Activated CD4-positive, alpha-beta memory T cell treated with anti-CD3 and anti-CD28 coated beads for 36 hours (primary cell): Measurements from ENCODE around the gene SH3GLB2. TPM values are rescaled to one million over a fixed set of nuclear protein-coding genes. Genes with fewer than 3 reads are reported as not detected.

Experiments used
- CTCF ChIA-PET: fragments of 350-600 bp; sonication (Branson Sonifier 250); formaldehyde crosslinking; loops from one replicate; lab custom pipeline; 2021; ENCODE audit warnings: antibody characterized with exemption, inconsistent platforms; lab: Charles Lee
- POLR2A ChIA-PET: fragments of 350-600 bp; sonication (Branson Sonifier 250); formaldehyde crosslinking; loops from one replicate; lab custom pipeline; 2021; ENCODE audit warnings: antibody characterized with exemption; lab: Charles Lee
- DNase-seq: peaks from one replicate; pipeline ENCODE4 v3.0.0-alpha.2; 2020
- H3K27ac Mint-ChIP-seq: one replicate; pipeline ENCODE4 v1.8.0; 2021; ENCODE audit warnings: mixed read lengths
- H3K27me3 Mint-ChIP-seq: one replicate; pipeline ENCODE4 v1.8.0; 2021; ENCODE audit warnings: mixed read lengths
- H3K36me3 Mint-ChIP-seq: one replicate; pipeline ENCODE4 v1.8.0; 2021; ENCODE audit warnings: mixed read lengths
- H3K4me1 Mint-ChIP-seq: one replicate; pipeline ENCODE4 v1.8.0; 2021; ENCODE audit warnings: low read depth, mixed read lengths
- H3K4me3 Mint-ChIP-seq: one replicate; pipeline ENCODE4 v1.8.0; 2021; ENCODE audit warnings: mild to moderate bottlenecking, mixed read lengths
- H3K9me3 Mint-ChIP-seq: one replicate; pipeline ENCODE4 v1.8.0; 2021; ENCODE audit warnings: mixed read lengths
- intact Hi-C: fragments of 100-400 bp; cut with micrococcal nuclease; formaldehyde crosslinking; loops from one replicate; pipeline ENCODE4 v1.15.1; 2023
- total RNA-seq, 2 experiments: library from RNA; stranded (reverse); gene quantifications; one replicate each; pipeline ENCODE4 v1.2.3, GENCODE V29; 2021

SH3GLB2 gene
- total RNA-seq: 10 to 100 TPM; 59.5 to 62.3 TPM

DNA sequence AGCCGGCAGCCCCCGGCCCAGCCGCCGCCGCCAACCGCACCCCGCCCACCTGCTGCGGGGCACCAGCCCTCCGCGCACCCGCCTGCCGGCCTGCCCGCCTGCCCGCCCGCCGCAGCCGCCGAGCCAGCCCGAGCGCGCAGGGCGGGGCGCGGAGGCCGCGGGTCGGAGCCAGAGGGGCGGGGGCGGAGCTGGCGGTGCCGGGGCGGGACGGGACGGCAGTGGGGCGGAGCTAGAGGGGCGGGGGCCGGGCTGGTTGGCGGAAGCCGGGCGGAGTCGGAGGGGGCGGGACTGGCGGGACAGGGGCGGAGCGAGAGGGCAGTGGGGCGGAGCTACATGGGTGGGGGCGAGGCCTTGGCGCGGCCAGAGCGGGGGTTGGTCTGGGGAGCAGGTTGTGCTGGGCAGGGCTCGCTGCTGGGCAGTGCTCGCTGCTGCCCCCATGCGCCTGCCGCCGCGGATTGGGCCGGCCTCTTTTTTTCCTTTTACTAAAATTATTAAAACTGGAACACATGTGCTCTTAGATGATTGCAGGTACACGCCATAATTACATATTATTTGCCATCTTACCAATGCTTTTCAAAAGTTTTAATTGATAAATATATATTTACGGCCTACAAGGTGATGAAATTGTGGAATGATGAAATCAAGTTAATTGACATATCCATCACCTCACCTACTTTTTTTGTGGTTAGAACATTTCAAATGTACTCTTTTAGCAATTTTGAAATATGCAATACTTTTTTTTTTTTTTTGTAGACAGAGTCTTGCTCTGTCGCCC lies at the start of gene SH3GLB2:
Gene SH3GLB2, minus strand, starts transcription at position 140 of the 775 bp plus-strand sequence. CDS start 177 bp downstream, outside the sequence.
- Mint-ChIP-seq H3K27me3 (no peaks in the 10 kb centered on the region), H3K4me3 (peak within 1 kb of the TSS; percentile 84), H3K4me1 (peaks cover 22% of the 10 kb centered on the region), H3K36me3 (no peaks in the 10 kb centered on the region), H3K27ac (peak within 1 kb of the TSS; percentile 55), H3K9me3 (no peaks in the 10 kb centered on the region)
- peak; percentile 97 for DNase-seq
- intact Hi-C loops: loop anchor here (1.0 to 2.0 kb wide), 6 partner anchors 8 to 476 kb away; partner anchors contain the start of genes DOLK, ENDOG, LRRC8A and MIGA2
- ChIA-PET CTCF (interaction anchor here (0.7 to 1.4 kb wide), 5 partner anchors 10 to 1430 kb away, joined by 3 to 7 read pairs (median 3); no protein-coding TSS in a partner anchor), POLR2A (interaction anchor here (1.5 kb wide), 1 partner anchor 8 kb away, joined by 4 read pairs; the partner anchor contains the start of gene MIGA2)

DNA sequence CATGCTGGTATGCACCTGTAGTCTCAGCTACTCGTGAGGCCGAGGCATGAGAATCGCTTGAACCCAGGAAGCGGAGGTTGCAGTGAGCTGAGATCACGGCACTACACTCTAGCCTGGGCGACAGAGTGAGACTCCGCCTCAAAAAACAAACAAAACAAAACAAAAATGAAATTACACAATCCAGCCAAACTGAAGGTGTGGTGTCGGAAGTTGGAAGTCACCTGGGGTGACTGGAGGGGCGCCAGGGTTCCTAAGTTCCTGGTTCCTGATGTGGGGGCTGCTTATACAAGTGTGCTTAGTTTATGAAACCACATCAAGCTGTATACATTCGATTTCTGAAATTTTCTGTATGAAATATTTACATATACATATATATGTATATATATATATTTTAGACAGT lies 49.1 kb upstream of the SH3GLB2 start:
- H3K36me3 Mint-ChIP-seq: no peaks in the 10 kb centered on the region
- ChIA-PET POLR2A (no interaction called here), CTCF (no interaction called here)
- no peak for DNase-seq
- H3K9me3 Mint-ChIP-seq: no peaks in the 10 kb centered on the region
- H3K4me3 Mint-ChIP-seq: no peak overlapping the region
- H3K4me1 Mint-ChIP-seq: peaks cover 17% of the 10 kb centered on the region
- no peak overlapping the region for H3K27ac Mint-ChIP-seq
- intact Hi-C loops: no loop called here
- no peaks in the 10 kb centered on the region for H3K27me3 Mint-ChIP-seq

DNA sequence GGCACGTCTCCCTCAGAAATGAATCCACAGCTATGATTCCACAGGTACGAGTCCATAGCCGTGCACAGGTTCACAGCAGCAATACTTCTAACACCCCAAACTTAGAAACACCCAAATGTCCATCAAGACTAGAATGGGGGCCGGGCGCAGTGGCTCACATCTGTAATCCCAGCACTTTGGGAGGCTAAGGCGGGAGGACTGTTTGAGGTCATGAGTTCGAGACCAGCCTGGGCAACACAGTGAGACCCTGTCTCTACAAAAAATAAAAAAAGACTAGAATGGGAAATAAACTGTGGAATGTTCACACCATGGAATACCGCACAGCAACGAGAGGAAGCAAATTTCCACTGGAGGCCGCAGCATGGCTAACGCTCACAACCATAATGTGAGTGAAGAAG lies 48.5 kb upstream of the SH3GLB2 start:
- no peaks in the 10 kb centered on the region for H3K36me3 Mint-ChIP-seq
- H3K9me3 Mint-ChIP-seq: no peaks in the 10 kb centered on the region
- H3K4me3 Mint-ChIP-seq: no peak overlapping the region
- CTCF ChIA-PET: interaction anchor here (0.6 kb wide), 1 partner anchor 822 kb away, joined by 3 read pairs; no protein-coding TSS in a partner anchor
- intact Hi-C loops: no loop called here
- no peaks in the 10 kb centered on the region for H3K27me3 Mint-ChIP-seq
- peaks cover 11% of the 10 kb centered on the region for H3K4me1 Mint-ChIP-seq
- POLR2A ChIA-PET: no interaction called here
- no peak for DNase-seq
- no peak overlapping the region for H3K27ac Mint-ChIP-seq

DNA sequence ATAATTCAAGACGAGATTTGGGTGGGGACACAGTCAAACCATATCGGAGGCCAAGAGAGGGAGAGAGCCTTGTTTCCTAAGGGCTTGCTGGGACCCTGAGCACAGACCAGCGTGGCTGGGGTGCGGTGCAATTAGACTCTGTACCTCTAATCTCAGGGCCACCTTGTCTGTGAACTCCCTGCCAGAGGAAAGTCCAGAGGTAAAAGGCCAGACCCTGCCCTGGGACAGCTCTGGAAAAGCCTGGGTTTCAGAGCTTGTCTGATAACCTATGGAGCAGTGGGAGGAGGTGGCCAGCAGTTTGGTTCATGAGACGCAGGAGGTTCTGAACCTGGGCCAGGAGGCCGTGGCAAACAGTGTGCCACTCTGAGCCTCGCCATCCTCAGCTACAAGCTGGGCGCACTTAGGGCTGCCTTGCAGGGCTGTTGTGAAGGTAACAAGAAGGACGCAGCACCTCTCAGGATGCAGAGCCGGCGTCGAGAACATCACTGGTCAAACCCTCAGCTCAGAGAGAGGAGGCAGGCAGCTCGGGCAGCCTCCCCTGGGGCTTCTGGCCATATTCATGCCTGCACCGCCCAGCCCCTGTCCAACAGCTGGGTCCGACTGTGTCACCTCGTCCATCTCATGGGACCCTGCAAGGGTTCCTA lies 48.0 kb upstream of the SH3GLB2 start:
- Mint-ChIP-seq H3K4me3 (no peak overlapping the region), H3K27me3 (no peaks in the 10 kb centered on the region), H3K4me1 (peaks cover 11% of the 10 kb centered on the region), H3K9me3 (no peaks in the 10 kb centered on the region), H3K27ac (no peak overlapping the region), H3K36me3 (no peaks in the 10 kb centered on the region)
- ChIA-PET POLR2A (no interaction called here), CTCF (interaction anchor here (0.6 kb wide), 1 partner anchor 821 kb away, joined by 3 read pairs; no protein-coding TSS in a partner anchor)
- intact Hi-C loops: no loop called here
- no peak for DNase-seq

DNA sequence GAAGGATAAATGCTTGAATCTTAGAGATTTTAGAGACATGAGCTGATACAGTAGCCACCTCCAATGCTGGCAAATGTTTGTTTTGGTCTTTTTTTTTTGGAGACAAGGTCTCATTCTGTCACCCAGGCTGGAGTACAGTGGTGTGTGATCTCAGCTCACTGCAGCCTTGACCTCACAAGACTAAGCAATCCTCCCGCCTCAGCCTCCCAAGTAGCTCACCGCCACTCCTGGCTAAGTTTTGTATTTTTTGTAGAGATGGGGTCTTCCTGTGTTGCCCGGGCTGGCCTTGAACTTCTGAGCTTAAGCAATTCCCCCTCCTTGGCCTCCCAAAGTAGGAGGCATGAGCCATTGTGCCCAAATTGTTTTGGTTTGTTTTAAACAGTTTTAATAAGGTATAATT lies 46.0 kb upstream of the SH3GLB2 start:
- H3K27ac Mint-ChIP-seq: no peak overlapping the region
- H3K4me1 Mint-ChIP-seq: peaks cover 7% of the 10 kb centered on the region
- CTCF ChIA-PET: no interaction called here
- DNase-seq: no peak
- no peaks in the 10 kb centered on the region for H3K36me3 Mint-ChIP-seq
- intact Hi-C loops: no loop called here
- H3K27me3 Mint-ChIP-seq: no peaks in the 10 kb centered on the region
- POLR2A ChIA-PET: no interaction called here
- H3K4me3 Mint-ChIP-seq: no peak overlapping the region
- no peaks in the 10 kb centered on the region for H3K9me3 Mint-ChIP-seq

DNA sequence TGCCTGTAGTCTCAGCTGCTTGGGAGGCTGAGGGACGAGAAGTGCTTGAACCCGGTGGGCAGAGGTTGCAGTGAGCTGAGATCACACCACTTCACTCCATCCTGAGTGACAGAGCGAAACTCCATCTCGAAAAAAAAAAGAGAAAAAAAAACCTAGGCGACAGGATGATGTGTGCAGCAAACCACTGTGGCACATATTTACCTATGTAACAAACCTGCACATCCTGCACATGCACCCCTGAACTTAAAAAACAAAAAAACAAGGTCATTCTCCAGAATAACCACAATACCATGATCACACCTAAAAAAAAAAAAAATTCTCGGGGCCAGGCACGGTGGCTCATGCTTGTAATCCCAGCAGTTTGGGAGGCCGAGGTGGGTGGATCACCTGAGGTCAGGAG lies 45.3 kb upstream of the SH3GLB2 start:
- POLR2A ChIA-PET: interaction anchor here (0.6 kb wide), 1 partner anchor 29 kb away, joined by 3 read pairs; no protein-coding TSS in a partner anchor
- no peak for DNase-seq

DNA sequence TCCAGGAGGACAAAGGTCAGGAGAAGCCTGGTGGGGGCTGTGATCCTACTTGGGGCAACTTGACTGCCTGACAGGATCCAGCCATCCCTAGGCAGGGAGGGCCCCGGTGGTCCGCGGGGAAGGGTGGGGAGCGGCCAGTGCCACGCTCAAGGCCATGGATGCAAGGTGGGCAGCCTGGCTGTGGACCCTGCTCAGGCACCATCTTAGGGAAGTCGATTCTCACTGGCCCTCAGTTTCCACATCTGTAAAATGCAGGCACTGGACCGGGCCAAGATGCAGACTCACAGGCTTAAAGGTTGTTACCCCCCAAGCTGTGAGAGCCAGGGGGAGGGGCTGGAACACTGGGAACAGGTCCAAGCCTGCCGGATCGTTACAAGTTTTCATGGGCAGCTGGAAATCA lies 44.0 kb upstream of the SH3GLB2 start:
- Mint-ChIP-seq H3K4me1 (peaks cover 14% of the 10 kb centered on the region), H3K9me3 (no peaks in the 10 kb centered on the region), H3K36me3 (no peaks in the 10 kb centered on the region), H3K27ac (peak overlapping the region; percentile 33), H3K4me3 (no peak overlapping the region), H3K27me3 (no peaks in the 10 kb centered on the region)
- DNase-seq: no peak
- POLR2A ChIA-PET: no interaction called here
- intact Hi-C loops: no loop called here
- CTCF ChIA-PET: no interaction called here

More for the DNA sequence above, 45.3 kb upstream of the SH3GLB2 start:
- intact Hi-C loops: no loop called here
- H3K36me3 Mint-ChIP-seq: no peaks in the 10 kb centered on the region
- CTCF ChIA-PET: no interaction called here
- H3K4me1 Mint-ChIP-seq: peaks cover 13% of the 10 kb centered on the region
- H3K4me3 Mint-ChIP-seq: no peak overlapping the region
- no peaks in the 10 kb centered on the region for H3K9me3 Mint-ChIP-seq
- no peaks in the 10 kb centered on the region for H3K27me3 Mint-ChIP-seq
- no peak overlapping the region for H3K27ac Mint-ChIP-seq

DNA sequence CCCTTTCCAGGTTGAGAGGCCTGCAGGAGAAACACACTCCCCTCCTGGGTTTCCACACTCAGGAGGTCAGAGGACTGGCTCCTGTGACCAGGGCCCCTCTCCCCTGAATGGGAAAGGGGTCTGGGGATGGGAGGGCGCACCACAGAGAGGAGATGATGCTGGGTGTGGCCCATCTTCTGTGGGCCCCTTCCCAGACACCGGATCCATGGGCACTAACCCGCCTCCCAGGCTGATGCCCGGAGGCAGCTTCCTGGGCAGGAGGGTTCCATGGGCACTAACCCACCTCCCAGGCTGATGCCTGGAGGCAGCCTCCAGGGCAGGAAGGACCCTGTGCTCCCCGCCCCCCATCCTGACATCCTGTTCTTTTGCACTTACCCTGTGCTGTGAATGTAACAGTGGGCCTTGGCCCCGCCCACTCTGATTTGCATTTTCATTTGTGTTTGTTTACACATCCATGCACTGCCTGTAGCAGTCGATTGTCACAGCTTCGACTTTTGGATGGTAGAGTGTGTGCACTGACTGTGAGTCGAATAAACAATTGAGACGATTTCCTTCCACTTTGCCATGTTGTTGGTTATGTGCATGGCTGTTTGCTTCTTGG lies 43.5 kb upstream of the SH3GLB2 start:
- CTCF ChIA-PET: no interaction called here
- H3K27ac Mint-ChIP-seq: peak overlapping the region; percentile 33

DNA sequence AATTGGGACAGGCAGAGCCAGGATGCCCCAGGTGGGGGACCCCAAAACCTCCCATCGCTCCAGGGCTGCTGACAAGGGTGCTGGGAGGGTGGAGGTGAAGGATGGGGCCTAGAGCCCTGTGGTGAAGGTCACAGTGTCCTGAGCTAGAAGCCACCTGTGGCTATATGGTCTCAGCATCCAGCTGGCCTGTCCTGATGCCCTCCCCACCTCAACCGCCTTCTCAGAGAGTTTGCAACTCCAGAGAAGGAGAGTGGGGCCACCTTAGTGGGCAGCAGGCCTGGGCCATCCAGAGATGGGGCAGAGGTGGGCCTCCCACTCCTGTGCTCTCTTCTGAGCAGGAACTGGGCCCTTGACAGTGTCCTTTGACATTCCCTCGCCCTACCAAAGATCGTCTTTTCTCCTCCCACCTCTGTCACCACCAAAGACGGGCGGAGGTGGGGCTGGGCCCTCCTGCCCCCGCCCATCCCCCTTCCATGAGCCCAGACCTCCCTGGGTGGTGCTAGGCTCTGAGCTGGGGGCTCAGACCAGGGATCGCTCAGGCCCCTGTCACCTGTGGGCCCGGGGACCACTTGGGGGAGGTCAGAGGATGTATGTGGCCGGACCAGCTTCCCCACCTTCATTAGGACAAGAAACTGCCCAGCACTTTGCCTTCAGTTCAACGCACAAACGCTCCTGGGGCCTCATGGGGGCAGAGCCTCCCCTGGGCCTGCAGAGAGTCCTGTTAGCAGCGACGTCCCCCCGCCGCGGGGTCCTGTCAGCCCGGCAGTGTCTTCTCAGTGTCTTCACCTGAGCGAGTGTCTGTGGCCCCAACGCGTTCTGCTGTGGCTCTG lies 42.8 kb upstream of the SH3GLB2 start:
- Mint-ChIP-seq H3K27me3 (no peaks in the 10 kb centered on the region), H3K9me3 (no peaks in the 10 kb centered on the region), H3K4me1 (peaks cover 14% of the 10 kb centered on the region), H3K4me3 (no peak overlapping the region), H3K36me3 (no peaks in the 10 kb centered on the region), H3K27ac (no peak overlapping the region)
- ChIA-PET CTCF (interaction anchor here (0.6 kb wide), 1 partner anchor 251 kb away, joined by 3 read pairs; no protein-coding TSS in a partner anchor), POLR2A (no interaction called here)
- intact Hi-C loops: no loop called here
- no peak for DNase-seq

More for the DNA sequence above, 43.5 kb upstream of the SH3GLB2 start:
- POLR2A ChIA-PET: no interaction called here
- peak; percentile 21 for DNase-seq
- intact Hi-C loops: no loop called here
- Mint-ChIP-seq H3K4me3 (no peak overlapping the region), H3K9me3 (no peaks in the 10 kb centered on the region), H3K4me1 (peaks cover 14% of the 10 kb centered on the region), H3K27me3 (no peaks in the 10 kb centered on the region), H3K36me3 (no peaks in the 10 kb centered on the region)

DNA sequence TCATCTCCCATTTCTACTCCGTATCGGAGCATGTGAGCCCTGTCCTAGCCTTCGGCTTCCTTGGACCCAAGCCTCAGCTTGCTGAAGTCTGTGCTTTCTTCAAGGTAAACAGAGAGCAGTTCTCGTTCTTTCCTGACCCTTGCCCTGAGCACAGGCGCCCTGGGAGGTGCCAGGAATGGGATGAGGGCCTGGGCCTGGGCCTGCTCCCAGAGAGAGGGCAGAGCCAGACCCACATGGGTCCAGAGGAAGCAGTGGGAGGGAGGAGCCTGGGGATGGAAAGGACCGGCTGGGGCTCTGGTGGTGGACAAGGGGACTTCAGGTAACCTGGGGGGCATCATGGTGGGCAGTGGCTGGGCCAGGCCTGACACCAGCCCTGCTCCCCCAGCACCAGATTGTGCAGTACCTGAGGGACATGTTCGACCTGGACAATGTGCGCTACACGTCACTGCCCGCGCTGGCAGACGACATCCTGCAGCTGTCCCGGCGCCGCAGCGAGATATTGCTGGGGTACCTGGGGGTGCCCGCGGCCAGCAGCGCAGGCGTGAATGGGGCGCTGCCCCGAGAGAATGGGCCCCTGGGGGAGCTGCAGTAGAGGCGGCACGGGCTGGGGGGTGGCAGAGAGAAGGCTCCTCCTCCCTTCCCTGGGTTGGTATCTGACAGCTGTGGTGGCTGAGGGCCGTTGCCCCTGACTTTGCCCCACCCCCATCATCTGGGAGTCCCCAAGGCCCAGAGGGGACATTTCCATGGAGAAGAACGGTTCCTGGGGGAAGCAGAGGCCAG lies 41.9 kb upstream of the SH3GLB2 start:
- ChIA-PET CTCF (interaction anchor here (0.6 kb wide), 1 partner anchor 250 kb away, joined by 3 read pairs; no protein-coding TSS in a partner anchor), POLR2A (no interaction called here)
- Mint-ChIP-seq H3K9me3 (no peaks in the 10 kb centered on the region), H3K27me3 (no peaks in the 10 kb centered on the region), H3K4me3 (no peak overlapping the region), H3K27ac (no peak overlapping the region), H3K36me3 (no peaks in the 10 kb centered on the region), H3K4me1 (peaks cover 14% of the 10 kb centered on the region)
- intact Hi-C loops: no loop called here
- no peak for DNase-seq
